Neural cell (in vitro differentiated cells): Measurements from ENCODE around the gene GET3. TPM values are rescaled to one million over a fixed set of nuclear protein-coding genes. Genes with fewer than 3 reads are reported as not detected.

Experiments
- H2AFZ ChIP-seq: fragments of 200-600, 300-800 bp; sonication (generic), shearing (Covaris generic); 2 replicates; pipeline ENCODE4 v1.6.0; 2014; ENCODE audit warnings: low read depth, mild to moderate bottlenecking, antibody characterized with exemption, low read length, moderate library complexity
- H3F3A ChIP-seq: fragments of 200-600 bp; shearing (Covaris generic); 2 replicates; pipeline ENCODE4 v1.6.1; 2016; ENCODE audit warnings: mild to moderate bottlenecking, moderate library complexity, mixed read lengths, antibody characterized with exemption, low read length; ENCODE audit not compliant: insufficient read depth, poor library complexity, severe bottlenecking
- H3K27ac ChIP-seq: fragments of 200-600, 300-800 bp; sonication (generic), shearing (Covaris generic); 2 replicates; pipeline ENCODE4 v1.5.1; 2014; ENCODE audit warnings: mild to moderate bottlenecking, low read length, moderate library complexity
- H3K27me3 ChIP-seq: fragments of 300-800, 200-600 bp; sonication (generic), shearing (Covaris generic); 2 replicates; pipeline ENCODE4 v1.6.0; 2014; ENCODE audit warnings: mild to moderate bottlenecking, low read depth, low read length, moderate library complexity; ENCODE audit not compliant: insufficient read depth
- H3K36me3 ChIP-seq: fragments of 300-800, 200-600 bp; sonication (generic), shearing (Covaris generic); 2 replicates; pipeline ENCODE4 v1.5.1; 2014; ENCODE audit warnings: mild to moderate bottlenecking, antibody characterized with exemption, low read length, moderate library complexity; ENCODE audit not compliant: insufficient read depth
- H3K4me2 ChIP-seq: fragments of 300-800, 200-600 bp; sonication (generic), shearing (Covaris generic); 2 replicates; pipeline ENCODE4 v1.6.0; 2014; ENCODE audit warnings: mild to moderate bottlenecking, low read length
- H3K4me3 ChIP-seq: fragments of 300-800, 200-600 bp; sonication (generic), shearing (Covaris generic); 2 replicates; pipeline ENCODE4 v1.5.1; 2014; ENCODE audit warnings: mild to moderate bottlenecking, low read length, moderate library complexity
- H3K79me2 ChIP-seq: fragments of 200-600 bp; shearing (Covaris generic); replicated peaks from 2 replicates; pipeline ENCODE4 v1.6.0; 2014; ENCODE audit warnings: mild to moderate bottlenecking, low read length, moderate library complexity; ENCODE audit not compliant: insufficient read depth
- H3K9ac ChIP-seq: fragments of 300-800, 200-600 bp; sonication (generic), shearing (Covaris generic); 2 replicates; pipeline ENCODE4 v1.6.1; 2016; ENCODE audit warnings: mild to moderate bottlenecking, low read length, mixed read lengths
- H3K9me2 ChIP-seq: fragments of 200-600 bp; shearing (Covaris generic); 2 replicates; pipeline ENCODE4 v1.6.1; 2016; ENCODE audit warnings: mild to moderate bottlenecking, low read length, mixed read lengths; ENCODE audit not compliant: insufficient read depth
- H3K9me3 ChIP-seq: fragments of 200-600, 300-800 bp; sonication (generic), shearing (Covaris generic); 2 replicates; pipeline ENCODE4 v1.6.1; 2016; ENCODE audit warnings: mild to moderate bottlenecking, mixed run types, low read length, moderate library complexity, mixed read lengths
- H4K20me1 ChIP-seq: fragments of 200-600 bp; shearing (Covaris generic); 2 replicates; pipeline ENCODE4 v1.6.1; 2016; ENCODE audit warnings: mild to moderate bottlenecking, mixed run types; ENCODE audit not compliant: insufficient read depth
- EP300 ChIP-seq: fragments of 450-650 bp; conservative IDR thresholded peaks from 2 replicates; pipeline ENCODE4 v1.6.1; 2014; ENCODE audit warnings: antibody characterized with exemption, mild to moderate bottlenecking, moderate library complexity; ENCODE audit not compliant: poor library complexity, severe bottlenecking
- EZH2 ChIP-seq: fragments of 200-600, 300-800 bp; shearing (Covaris generic), sonication (generic); IDR thresholded peaks from 2 replicates; pipeline ENCODE4 v1.6.1; 2014; ENCODE audit warnings: antibody characterized with exemption, low read length, borderline replicate concordance, mild to moderate bottlenecking; ENCODE audit not compliant: insufficient read depth, poor library complexity, severe bottlenecking
- MXI1 ChIP-seq: fragments of 450-650 bp; conservative IDR thresholded peaks from 2 replicates; pipeline ENCODE4 v1.6.1; 2014; ENCODE audit warnings: antibody characterized with exemption, mild to moderate bottlenecking; ENCODE audit not compliant: poor library complexity, severe bottlenecking
- POLR2AphosphoS5 ChIP-seq: IDR thresholded peaks from 2 replicates; pipeline ENCODE4 v1.6.1; 2012
- RAD21 ChIP-seq: fragments of 450-650 bp; conservative IDR thresholded peaks from 2 replicates; pipeline ENCODE4 v1.6.1; 2014; ENCODE audit warnings: antibody characterized with exemption, mild to moderate bottlenecking, moderate library complexity
- SMC3 ChIP-seq: fragments of 450-650 bp; conservative IDR thresholded peaks from 2 replicates; pipeline ENCODE4 v1.6.1; 2014; ENCODE audit warnings: antibody characterized with exemption, mild to moderate bottlenecking, moderate library complexity; ENCODE audit not compliant: poor library complexity
- TAF1 ChIP-seq: IDR thresholded peaks from 2 replicates; pipeline ENCODE4 v1.6.1; 2012; ENCODE audit warnings: low read depth
- polyA plus RNA-seq: library from polyadenylated mRNA; depleted of rRNA; stranded (reverse); fragments of >200 nt; gene quantifications from 2 replicates; pipeline ENCODE4 v1.2.3, GENCODE V29; 2014
- TF ChIP-seq, protein P1 (sequence below): IDR thresholded peaks from 2 replicates; pipeline ENCODE4 v1.6.1; 2012; ENCODE audit warnings: borderline replicate concordance
- TF ChIP-seq, protein P2 (sequence below): fragments of 450-650 bp; IDR thresholded peaks from 2 replicates; pipeline ENCODE4 v1.5.1; 2014; ENCODE audit warnings: antibody characterized with exemption, mild to moderate bottlenecking, moderate library complexity; ENCODE audit not compliant: poor library complexity, severe bottlenecking

GET3 gene
- polyA plus RNA-seq, 1 donor from 2014 or later, result 89.6 TPM

DNA sequence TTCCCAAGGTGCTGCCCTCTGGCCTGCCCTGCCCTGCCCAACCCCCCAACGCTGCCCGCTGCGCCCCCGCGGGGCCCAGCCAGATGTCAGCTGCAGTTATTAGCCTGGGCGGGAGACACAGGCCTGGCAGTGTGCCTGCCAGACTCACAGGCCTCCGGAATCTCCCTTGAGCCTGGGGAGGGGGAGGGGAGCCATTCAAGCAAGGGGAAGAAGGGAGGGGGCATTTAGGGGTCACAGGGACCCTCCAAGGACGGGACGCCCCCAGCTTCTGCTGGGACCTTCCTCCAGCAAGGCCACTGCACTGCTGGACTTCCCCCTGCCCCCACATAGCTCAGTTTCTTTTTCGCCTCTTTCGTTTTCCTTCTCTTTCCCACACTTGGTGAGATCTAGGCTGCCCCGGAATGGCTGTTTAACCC is 51.4 kb downstream of the GET3 start:
- peaks cover 29% of the 10 kb centered on the region for H3K27me3 ChIP-seq
- H3K27ac ChIP-seq, result no peak overlapping the region
- H3F3A ChIP-seq, result no peaks in the 10 kb centered on the region
- TF ChIP-seq RAD21 (no peak), POLR2AphosphoS5 (no peak), MXI1 (no peak), EZH2 (no peak), SMC3 (no peak), TAF1 (no peak), EP300 (no peak)
- TF ChIP-seq, protein P1, sequence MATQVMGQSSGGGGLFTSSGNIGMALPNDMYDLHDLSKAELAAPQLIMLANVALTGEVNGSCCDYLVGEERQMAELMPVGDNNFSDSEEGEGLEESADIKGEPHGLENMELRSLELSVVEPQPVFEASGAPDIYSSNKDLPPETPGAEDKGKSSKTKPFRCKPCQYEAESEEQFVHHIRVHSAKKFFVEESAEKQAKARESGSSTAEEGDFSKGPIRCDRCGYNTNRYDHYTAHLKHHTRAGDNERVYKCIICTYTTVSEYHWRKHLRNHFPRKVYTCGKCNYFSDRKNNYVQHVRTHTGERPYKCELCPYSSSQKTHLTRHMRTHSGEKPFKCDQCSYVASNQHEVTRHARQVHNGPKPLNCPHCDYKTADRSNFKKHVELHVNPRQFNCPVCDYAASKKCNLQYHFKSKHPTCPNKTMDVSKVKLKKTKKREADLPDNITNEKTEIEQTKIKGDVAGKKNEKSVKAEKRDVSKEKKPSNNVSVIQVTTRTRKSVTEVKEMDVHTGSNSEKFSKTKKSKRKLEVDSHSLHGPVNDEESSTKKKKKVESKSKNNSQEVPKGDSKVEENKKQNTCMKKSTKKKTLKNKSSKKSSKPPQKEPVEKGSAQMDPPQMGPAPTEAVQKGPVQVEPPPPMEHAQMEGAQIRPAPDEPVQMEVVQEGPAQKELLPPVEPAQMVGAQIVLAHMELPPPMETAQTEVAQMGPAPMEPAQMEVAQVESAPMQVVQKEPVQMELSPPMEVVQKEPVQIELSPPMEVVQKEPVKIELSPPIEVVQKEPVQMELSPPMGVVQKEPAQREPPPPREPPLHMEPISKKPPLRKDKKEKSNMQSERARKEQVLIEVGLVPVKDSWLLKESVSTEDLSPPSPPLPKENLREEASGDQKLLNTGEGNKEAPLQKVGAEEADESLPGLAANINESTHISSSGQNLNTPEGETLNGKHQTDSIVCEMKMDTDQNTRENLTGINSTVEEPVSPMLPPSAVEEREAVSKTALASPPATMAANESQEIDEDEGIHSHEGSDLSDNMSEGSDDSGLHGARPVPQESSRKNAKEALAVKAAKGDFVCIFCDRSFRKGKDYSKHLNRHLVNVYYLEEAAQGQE, result no peak
- TF ChIP-seq, protein P2, sequence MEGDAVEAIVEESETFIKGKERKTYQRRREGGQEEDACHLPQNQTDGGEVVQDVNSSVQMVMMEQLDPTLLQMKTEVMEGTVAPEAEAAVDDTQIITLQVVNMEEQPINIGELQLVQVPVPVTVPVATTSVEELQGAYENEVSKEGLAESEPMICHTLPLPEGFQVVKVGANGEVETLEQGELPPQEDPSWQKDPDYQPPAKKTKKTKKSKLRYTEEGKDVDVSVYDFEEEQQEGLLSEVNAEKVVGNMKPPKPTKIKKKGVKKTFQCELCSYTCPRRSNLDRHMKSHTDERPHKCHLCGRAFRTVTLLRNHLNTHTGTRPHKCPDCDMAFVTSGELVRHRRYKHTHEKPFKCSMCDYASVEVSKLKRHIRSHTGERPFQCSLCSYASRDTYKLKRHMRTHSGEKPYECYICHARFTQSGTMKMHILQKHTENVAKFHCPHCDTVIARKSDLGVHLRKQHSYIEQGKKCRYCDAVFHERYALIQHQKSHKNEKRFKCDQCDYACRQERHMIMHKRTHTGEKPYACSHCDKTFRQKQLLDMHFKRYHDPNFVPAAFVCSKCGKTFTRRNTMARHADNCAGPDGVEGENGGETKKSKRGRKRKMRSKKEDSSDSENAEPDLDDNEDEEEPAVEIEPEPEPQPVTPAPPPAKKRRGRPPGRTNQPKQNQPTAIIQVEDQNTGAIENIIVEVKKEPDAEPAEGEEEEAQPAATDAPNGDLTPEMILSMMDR, result no peak
- H3K9me3 ChIP-seq, result no peaks in the 10 kb centered on the region
- H3K4me3 ChIP-seq, result no peak overlapping the region
- no peaks in the 10 kb centered on the region for H3K79me2 ChIP-seq
- H3K4me2 ChIP-seq, result no peak overlapping the region
- H3K9me2 ChIP-seq, result no peaks in the 10 kb centered on the region
- no peaks in the 10 kb centered on the region for H3K36me3 ChIP-seq
- no peak overlapping the region for H2AFZ ChIP-seq
- no peaks in the 10 kb centered on the region for H4K20me1 ChIP-seq
- H3K9ac ChIP-seq, result no peak overlapping the region

DNA sequence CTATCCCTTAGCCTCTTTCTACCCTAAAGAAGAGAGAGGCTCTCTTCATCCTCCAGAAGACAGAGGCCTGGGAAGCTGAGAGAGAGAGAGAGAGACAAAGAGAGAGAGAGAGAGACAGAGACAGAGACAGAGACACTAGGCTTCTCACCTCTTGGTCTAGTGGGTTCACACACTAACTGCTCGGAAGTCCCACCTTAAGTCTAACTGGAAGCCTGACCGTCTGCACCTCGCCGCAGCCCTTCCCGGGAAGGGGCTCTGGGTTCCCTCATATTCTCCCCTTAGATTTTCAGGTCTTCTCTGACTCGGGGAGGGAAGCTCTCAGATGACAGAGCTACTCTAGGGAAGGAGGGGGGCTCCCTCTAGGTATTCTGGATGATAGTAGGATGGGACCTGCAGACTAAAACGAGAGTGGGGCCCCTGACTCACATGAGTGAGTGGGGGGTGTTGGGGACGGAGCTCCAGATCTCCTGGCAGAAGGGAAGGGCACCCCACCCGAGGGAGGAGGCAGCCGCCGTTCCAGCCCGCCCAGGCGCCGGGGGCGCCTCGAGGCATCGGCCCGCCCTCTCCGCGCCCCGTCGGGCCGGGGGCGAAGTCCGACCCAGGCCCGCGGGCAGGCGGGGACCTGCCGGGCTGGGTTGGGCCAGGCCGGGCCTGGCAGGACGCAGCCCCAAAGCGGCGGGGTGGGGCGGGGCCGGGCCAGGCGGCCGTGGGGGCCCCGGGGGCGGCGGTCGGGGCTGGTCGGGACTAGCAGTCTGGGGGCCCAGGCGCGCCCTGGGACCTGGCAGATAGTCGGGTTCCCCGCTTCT is 52.0 kb downstream of the GET3 start:
- Histone ChIP-seq H3K79me2 (no peaks in the 10 kb centered on the region), H3K4me2 (no peak overlapping the region), H3F3A (no peaks in the 10 kb centered on the region), H3K4me3 (peak overlapping the region; percentile 87), H2AFZ (no peak overlapping the region), H3K27ac (no peak overlapping the region), H4K20me1 (no peaks in the 10 kb centered on the region), H3K36me3 (no peaks in the 10 kb centered on the region), H3K9me3 (no peaks in the 10 kb centered on the region), H3K9ac (peak overlapping the region; percentile 82), H3K27me3 (peaks cover 29% of the 10 kb centered on the region), H3K9me2 (no peaks in the 10 kb centered on the region)
- no peak for TF ChIP-seq EP300
- no peak for TF ChIP-seq TAF1
